Stimulated activated CD4-positive, alpha-beta T cell treated with anti-CD3 and anti-CD28 coated beads, TNF-alpha, amount 100 ng/mL, for 1 hour (primary cell): ENCODE results near the gene APOA1.
"Not testable (repeated sequence)": the region's sequence is repeated elsewhere in the genome, so short reads cannot be mapped to it uniquely, and the experiment has no call there.

Experiments
- DNase-seq, 3 donors: peaks; one replicate each; pipeline ENCODE4 v3.0.0-alpha.2; 2020; ENCODE audit warnings: low read depth in 3 of 3, low spot score in 1 of 3

The APOA1 gene

GRCh38 chr11:116835042-116835772 is 2.2 kb downstream of the APOA1 start:
- DNase-seq, result no peak

- DNase-seq, result not testable (repeated sequence)
These were observed 2.8 kb downstream of the APOA1 start for GRCh38 chr11:116834535-116835041.

- no peak for DNase-seq
These were observed 3.4 kb downstream of the APOA1 start for GRCh38 chr11:116833816-116834534.

DNA sequence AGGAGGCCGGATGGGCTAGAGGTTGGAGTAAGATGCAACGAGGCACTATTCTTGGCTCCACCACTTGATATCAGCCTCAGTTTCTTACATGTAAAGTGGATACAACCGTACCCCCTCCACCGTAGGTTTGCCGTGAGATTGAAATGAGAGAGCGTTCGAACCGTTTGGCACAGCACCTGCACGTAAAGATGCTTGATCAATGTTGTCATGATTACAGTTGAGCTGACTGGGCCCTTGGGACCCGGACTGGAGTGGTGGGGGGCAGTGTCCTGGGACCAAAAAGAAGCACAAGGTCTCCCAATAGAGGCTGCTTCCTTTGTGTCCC is 4.0 kb downstream of the APOA1 start:
- DNase-seq, result no peak

DNA sequence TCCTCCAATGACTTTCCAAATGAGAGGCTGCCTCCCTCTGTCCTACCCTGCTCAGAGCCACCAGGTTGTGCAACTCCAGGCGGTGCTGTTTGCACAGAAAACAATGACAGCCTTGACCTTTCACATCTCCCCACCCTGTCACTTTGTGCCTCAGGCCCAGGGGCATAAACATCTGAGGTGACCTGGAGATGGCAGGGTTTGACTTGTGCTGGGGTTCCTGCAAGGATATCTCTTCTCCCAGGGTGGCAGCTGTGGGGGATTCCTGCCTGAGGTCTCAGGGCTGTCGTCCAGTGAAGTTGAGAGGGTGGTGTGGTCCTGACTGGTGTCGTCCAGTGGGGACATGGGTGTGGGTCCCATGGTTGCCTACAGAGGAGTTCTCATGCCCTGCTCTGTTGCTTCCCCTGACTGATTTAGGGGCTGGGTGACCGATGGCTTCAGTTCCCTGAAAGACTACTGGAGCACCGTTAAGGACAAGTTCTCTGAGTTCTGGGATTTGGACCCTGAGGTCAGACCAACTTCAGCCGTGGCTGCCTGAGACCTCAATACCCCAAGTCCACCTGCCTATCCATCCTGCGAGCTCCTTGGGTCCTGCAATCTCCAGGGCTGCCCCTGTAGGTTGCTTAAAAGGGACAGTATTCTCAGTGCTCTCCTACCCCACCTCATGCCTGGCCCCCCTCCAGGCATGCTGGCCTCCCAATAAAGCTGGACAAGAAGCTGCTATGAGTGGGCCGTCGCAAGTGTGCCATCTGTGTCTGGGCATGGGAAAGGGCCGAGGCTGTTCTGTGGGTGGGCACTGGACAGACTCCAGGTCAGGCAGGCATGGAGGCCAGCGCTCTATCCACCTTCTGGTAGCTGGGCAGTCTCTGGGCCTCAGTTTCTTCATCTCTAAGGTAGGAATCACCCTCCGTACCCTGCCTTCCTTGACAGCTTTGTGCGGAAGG is 4.8 kb downstream of the APOA1 start:
- no peak for DNase-seq

DNA sequence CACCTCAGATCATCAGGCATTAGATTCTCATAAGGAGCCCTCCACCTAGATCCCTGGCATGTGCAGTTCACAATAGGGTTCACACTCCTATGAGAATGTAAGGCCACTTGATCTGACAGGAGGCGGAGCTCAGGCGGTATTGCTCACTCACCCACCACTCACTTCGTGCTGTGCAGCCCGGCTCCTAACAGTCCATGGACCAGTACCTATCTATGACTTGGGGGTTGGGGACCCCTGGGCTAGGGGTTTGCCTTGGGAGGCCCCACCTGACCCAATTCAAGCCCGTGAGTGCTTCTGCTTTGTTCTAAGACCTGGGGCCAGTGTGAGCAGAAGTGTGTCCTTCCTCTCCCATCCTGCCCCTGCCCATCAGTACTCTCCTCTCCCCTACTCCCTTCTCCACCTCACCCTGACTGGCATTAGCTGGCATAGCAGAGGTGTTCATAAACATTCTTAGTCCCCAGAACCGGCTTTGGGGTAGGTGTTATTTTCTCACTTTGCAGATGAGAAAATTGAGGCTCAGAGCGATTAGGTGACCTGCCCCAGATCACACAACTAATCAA is 5.6 kb downstream of the APOA1 start:
- no peak for DNase-seq

- DNase-seq, result no peak
These were observed 7.1 kb downstream of the APOA1 start for GRCh38 chr11:116830184-116830912.

DNA sequence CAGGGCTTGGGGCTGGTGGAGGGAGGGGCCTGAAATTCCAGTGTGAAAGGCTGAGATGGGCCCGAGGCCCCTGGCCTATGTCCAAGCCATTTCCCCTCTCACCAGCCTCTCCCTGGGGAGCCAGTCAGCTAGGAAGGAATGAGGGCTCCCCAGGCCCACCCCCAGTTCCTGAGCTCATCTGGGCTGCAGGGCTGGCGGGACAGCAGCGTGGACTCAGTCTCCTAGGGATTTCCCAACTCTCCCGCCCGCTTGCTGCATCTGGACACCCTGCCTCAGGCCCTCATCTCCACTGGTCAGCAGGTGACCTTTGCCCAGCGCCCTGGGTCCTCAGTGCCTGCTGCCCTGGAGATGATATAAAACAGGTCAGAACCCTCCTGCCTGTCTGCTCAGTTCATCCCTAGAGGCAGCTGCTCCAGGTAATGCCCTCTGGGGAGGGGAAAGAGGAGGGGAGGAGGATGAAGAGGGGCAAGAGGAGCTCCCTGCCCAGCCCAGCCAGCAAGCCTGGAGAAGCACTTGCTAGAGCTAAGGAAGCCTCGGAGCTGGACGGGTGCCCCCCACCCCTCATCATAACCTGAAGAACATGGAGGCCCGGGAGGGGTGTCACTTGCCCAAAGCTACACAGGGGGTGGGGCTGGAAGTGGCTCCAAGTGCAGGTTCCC is 7.8 kb downstream of the APOA1 start, which contains the start of gene APOC3:
TSS of gene APOC3 (plus strand) at position 383 of the 659 bp plus-strand sequence. CDS start 676 bp downstream, outside the sequence.
- no peak for DNase-seq

- DNase-seq, result no peak
These were observed 8.5 kb downstream of the APOA1 start for GRCh38 chr11:116828632-116829524.

- DNase-seq, result no peak
These were observed 10.0 kb downstream of the APOA1 start for GRCh38 chr11:116827461-116827860.

- DNase-seq, result no peak
These were observed 10.5 kb downstream of the APOA1 start for GRCh38 chr11:116826751-116827431.

DNA sequence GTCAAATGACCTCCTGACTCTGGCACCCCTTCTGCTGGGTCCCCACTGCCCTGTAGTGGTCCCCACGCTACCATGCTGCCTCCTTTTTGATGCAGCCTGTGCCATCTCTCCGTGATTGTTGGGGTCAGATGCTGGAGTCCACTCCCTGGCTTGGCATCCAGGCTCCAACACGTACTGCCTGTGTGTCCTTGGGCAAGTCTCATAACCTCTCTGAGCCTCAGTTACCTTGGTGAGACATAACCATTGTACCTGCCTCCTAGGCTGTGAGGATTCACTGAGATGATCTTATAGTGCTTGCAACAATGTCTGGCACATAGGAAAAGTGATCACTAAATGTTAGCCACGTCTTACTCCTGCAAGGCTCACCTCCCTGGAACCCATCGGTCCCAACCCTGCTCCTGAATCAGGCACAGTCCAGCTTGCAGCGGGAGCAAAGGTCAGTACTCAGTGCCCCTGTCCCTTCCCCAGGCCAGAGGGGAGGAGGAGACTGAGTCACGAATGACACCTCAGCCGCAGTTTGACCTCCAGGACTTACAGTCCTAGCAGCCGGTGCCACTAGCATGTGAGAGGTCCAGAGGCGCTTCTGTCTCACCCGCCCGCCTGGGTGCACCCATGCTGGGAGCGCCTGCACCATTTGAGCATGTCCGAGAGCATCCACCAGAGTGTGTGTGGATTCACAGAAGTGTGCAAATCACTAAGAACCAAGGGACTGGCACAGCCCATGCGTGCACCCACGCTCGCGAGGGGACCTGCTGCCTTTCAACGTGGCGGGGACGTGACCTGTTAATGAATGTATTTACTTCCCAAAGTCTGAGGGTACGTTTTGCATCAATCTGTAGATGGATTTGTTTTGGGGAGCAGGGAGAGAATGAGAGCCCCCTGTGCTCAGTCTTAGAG is 11.3 kb downstream of the APOA1 start:
- DNase-seq, result no peak

GRCh38 chr11:116825434-116825833 is 12.0 kb downstream of the APOA1 start:
- no peak for DNase-seq

- DNase-seq, result no peak
These were observed 14.2 kb downstream of the APOA1 start, which contains the start of gene APOA4 for GRCh38 chr11:116823031-116823843. APOA4 (minus strand) TSS chr11:116823304; CDS start chr11:116823191, 113 bp downstream.

DNA sequence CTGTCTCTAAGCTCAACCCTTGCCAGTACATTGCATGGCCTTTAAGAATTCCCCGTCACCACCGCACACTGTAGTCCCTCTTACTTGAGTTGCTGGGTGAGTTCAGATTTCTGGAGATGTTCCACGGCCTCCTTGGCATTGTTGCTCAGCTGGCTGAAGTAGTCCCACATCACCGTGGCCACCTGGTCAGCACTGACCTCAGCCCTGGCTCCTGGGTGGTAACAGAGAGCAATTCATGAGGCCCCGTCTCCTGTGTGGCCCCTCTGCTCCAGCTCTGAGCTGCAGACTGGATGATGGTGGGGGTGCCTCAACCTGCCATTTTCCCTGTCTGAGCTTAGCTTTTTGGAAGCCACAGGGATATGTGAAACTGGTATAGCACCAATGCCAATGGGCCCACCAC is 14.8 kb downstream of the APOA1 start:
- DNase-seq, result no peak
